Activated naive CD4-positive, alpha-beta T cell treated with anti-CD3 and anti-CD28 coated beads, Interleukin-2, amount 50 U/mL, for 24 hours (primary cell): ENCODE measurements around the gene TNFRSF14.
A peak's percentile ranks its signal among the peaks of the same experiment; 100 is the strongest.

Experiments used
- H3K27ac Mint-ChIP-seq: one replicate; pipeline ENCODE4 v1.8.0; 2021; ENCODE audit warnings: mild to moderate bottlenecking, mixed read lengths
- H3K27me3 Mint-ChIP-seq: one replicate; pipeline ENCODE4 v1.8.0; 2021; ENCODE audit warnings: mixed read lengths
- H3K36me3 Mint-ChIP-seq: one replicate; pipeline ENCODE4 v1.8.0; 2021; ENCODE audit warnings: mixed read lengths
- H3K4me1 Mint-ChIP-seq: one replicate; pipeline ENCODE4 v1.8.0; 2021; ENCODE audit warnings: mixed read lengths
- H3K4me3 Mint-ChIP-seq: one replicate; pipeline ENCODE4 v1.8.0; 2021; ENCODE audit warnings: mild to moderate bottlenecking, mixed read lengths
- H3K9me3 Mint-ChIP-seq: one replicate; pipeline ENCODE4 v1.8.0; 2021; ENCODE audit warnings: mixed read lengths

TNFRSF14 gene

GRCh38 chr1:2591233-2591580, 35.0 kb downstream of the TNFRSF14 start:
- no peaks in the 10 kb centered on the region for H3K9me3 Mint-ChIP-seq
- no peak overlapping the region for H3K4me3 Mint-ChIP-seq
- H3K27ac Mint-ChIP-seq, result no peak overlapping the region
- no peaks in the 10 kb centered on the region for H3K27me3 Mint-ChIP-seq
- H3K4me1 Mint-ChIP-seq, result no peaks in the 10 kb centered on the region
- H3K36me3 Mint-ChIP-seq, result no peaks in the 10 kb centered on the region

GRCh38 chr1:2591581-2592261, 35.5 kb downstream of the TNFRSF14 start:
- Mint-ChIP-seq H3K4me1 (no peaks in the 10 kb centered on the region), H3K4me3 (peak overlapping the region; percentile 47), H3K27me3 (no peaks in the 10 kb centered on the region), H3K27ac (peak overlapping the region; percentile 41), H3K36me3 (no peaks in the 10 kb centered on the region), H3K9me3 (no peaks in the 10 kb centered on the region)

- no peaks in the 10 kb centered on the region for H3K27me3 Mint-ChIP-seq
- H3K4me1 Mint-ChIP-seq, result no peaks in the 10 kb centered on the region
- H3K27ac Mint-ChIP-seq, result peak overlapping the region; percentile 30
- peak overlapping the region; percentile 49 for H3K4me3 Mint-ChIP-seq
- H3K36me3 Mint-ChIP-seq, result no peaks in the 10 kb centered on the region
- no peaks in the 10 kb centered on the region for H3K9me3 Mint-ChIP-seq
Measured at GRCh38 chr1:2592672-2593071, 36.5 kb downstream of the TNFRSF14 start.

- H3K9me3 Mint-ChIP-seq, result no peaks in the 10 kb centered on the region
- H3K27ac Mint-ChIP-seq, result no peak overlapping the region
Measured at GRCh38 chr1:2593251-2593878, 37.2 kb downstream of the TNFRSF14 start.

GRCh38 chr1:2594001-2594640, 38.0 kb downstream of the TNFRSF14 start:
- H3K27me3 Mint-ChIP-seq, result no peaks in the 10 kb centered on the region
- no peaks in the 10 kb centered on the region for H3K36me3 Mint-ChIP-seq
- no peaks in the 10 kb centered on the region for H3K4me1 Mint-ChIP-seq
- no peak overlapping the region for H3K4me3 Mint-ChIP-seq
- H3K9me3 Mint-ChIP-seq, result no peaks in the 10 kb centered on the region
- no peak overlapping the region for H3K27ac Mint-ChIP-seq

More at GRCh38 chr1:2593251-2593878, 37.2 kb downstream of the TNFRSF14 start:
- Mint-ChIP-seq H3K4me1 (no peaks in the 10 kb centered on the region), H3K4me3 (no peak overlapping the region), H3K27me3 (no peaks in the 10 kb centered on the region), H3K36me3 (no peaks in the 10 kb centered on the region)

GRCh38 chr1:2594641-2595131, 38.5 kb downstream of the TNFRSF14 start:
- H3K9me3 Mint-ChIP-seq, result no peaks in the 10 kb centered on the region
- H3K27ac Mint-ChIP-seq, result no peak overlapping the region
- no peaks in the 10 kb centered on the region for H3K27me3 Mint-ChIP-seq
- H3K36me3 Mint-ChIP-seq, result no peaks in the 10 kb centered on the region
- no peaks in the 10 kb centered on the region for H3K4me1 Mint-ChIP-seq
- H3K4me3 Mint-ChIP-seq, result no peak overlapping the region

GRCh38 chr1:2595261-2595811, 39.2 kb downstream of the TNFRSF14 start:
- Mint-ChIP-seq H3K27me3 (no peaks in the 10 kb centered on the region), H3K9me3 (no peaks in the 10 kb centered on the region), H3K27ac (no peak overlapping the region), H3K4me1 (no peaks in the 10 kb centered on the region), H3K4me3 (no peak overlapping the region), H3K36me3 (no peaks in the 10 kb centered on the region)

- no peaks in the 10 kb centered on the region for H3K4me1 Mint-ChIP-seq
- H3K4me3 Mint-ChIP-seq, result no peak overlapping the region
- H3K9me3 Mint-ChIP-seq, result no peaks in the 10 kb centered on the region
- no peak overlapping the region for H3K27ac Mint-ChIP-seq
- H3K36me3 Mint-ChIP-seq, result no peaks in the 10 kb centered on the region
- no peaks in the 10 kb centered on the region for H3K27me3 Mint-ChIP-seq
Measured at GRCh38 chr1:2595812-2596529, 39.8 kb downstream of the TNFRSF14 start.

- H3K4me1 Mint-ChIP-seq, result no peaks in the 10 kb centered on the region
- no peaks in the 10 kb centered on the region for H3K27me3 Mint-ChIP-seq
- no peak overlapping the region for H3K27ac Mint-ChIP-seq
- no peak overlapping the region for H3K4me3 Mint-ChIP-seq
- no peaks in the 10 kb centered on the region for H3K36me3 Mint-ChIP-seq
- no peaks in the 10 kb centered on the region for H3K9me3 Mint-ChIP-seq
Measured at GRCh38 chr1:2596530-2597333, 40.6 kb downstream of the TNFRSF14 start.

GRCh38 chr1:2597441-2598328, 41.5 kb downstream of the TNFRSF14 start:
- H3K4me1 Mint-ChIP-seq, result no peaks in the 10 kb centered on the region
- H3K27ac Mint-ChIP-seq, result no peak overlapping the region
- H3K27me3 Mint-ChIP-seq, result no peaks in the 10 kb centered on the region
- no peaks in the 10 kb centered on the region for H3K9me3 Mint-ChIP-seq
- no peaks in the 10 kb centered on the region for H3K36me3 Mint-ChIP-seq
- H3K4me3 Mint-ChIP-seq, result no peak overlapping the region

- H3K4me3 Mint-ChIP-seq, result no peak overlapping the region
- H3K36me3 Mint-ChIP-seq, result no peaks in the 10 kb centered on the region
- no peaks in the 10 kb centered on the region for H3K9me3 Mint-ChIP-seq
- no peaks in the 10 kb centered on the region for H3K27me3 Mint-ChIP-seq
- H3K4me1 Mint-ChIP-seq, result no peaks in the 10 kb centered on the region
- H3K27ac Mint-ChIP-seq, result peak overlapping the region; percentile 39
Measured at GRCh38 chr1:2598329-2598931, 42.3 kb downstream of the TNFRSF14 start.

- Mint-ChIP-seq H3K27me3 (no peaks in the 10 kb centered on the region), H3K4me1 (no peaks in the 10 kb centered on the region), H3K27ac (no peak overlapping the region), H3K9me3 (no peaks in the 10 kb centered on the region), H3K4me3 (no peak overlapping the region), H3K36me3 (no peaks in the 10 kb centered on the region)
Measured at GRCh38 chr1:2601721-2602303, 45.6 kb downstream of the TNFRSF14 start.

GRCh38 chr1:2602311-2602835, 46.2 kb downstream of the TNFRSF14 start:
- Mint-ChIP-seq H3K27me3 (no peaks in the 10 kb centered on the region), H3K4me3 (no peak overlapping the region), H3K9me3 (no peaks in the 10 kb centered on the region), H3K4me1 (no peaks in the 10 kb centered on the region), H3K27ac (no peak overlapping the region), H3K36me3 (no peaks in the 10 kb centered on the region)
